Measurements from ENCODE around the gene PPP1R9A. TPM values are rescaled to one million over a fixed set of nuclear protein-coding genes. Genes with fewer than 3 reads are reported as not detected.

PPP1R9A gene
- total RNA-seq, 2 donors from 2014 or later: 22.5 to 27.7 TPM

DNA sequence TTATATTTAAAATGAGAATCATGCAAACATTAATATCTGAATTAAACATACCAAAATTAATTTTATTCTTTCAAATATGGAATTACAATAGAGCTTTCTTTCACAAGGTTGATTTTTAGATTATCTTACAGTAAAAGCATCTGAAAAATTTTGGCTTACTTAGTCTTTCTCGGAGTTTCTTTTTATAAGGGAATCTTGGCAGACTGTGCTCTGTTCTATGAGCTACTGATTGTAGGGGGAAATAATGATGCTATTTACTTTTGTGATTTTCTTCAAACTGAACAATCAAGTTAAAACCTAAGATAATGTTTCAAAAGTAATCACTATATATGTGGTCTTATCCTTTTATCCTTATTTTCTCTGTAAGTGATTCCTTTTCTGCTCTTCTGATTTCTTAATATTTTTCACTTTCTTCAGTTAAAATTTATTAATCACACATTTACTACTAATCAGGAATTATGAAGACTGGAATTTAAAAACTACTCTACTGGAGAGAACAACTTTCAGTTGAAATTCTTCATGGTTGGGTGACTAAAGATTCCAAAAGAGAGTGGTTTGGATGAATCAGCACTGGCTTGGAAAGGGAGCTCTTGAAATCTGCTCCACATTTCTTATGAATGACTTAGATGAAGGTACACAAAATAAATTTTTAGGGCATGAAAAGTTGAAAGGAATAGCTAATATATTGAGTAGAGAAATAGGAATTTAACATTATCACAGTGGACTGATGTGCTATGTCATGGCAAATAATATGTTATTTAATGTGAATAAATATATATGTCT is 103.9 kb downstream of the PPP1R9A start:
- intact Hi-C loops (cut with DNase I): no loop called here
- DNase-seq (no peak), ATAC-seq (peak in 1 of 2 donors; percentile 77)

GRCh38 chr7:95011995-95012394 is 104.6 kb downstream of the PPP1R9A start:
- DNase-seq (no peak), ATAC-seq (no peak)
- intact Hi-C loops (cut with DNase I): no loop called here

- intact Hi-C loops (cut with DNase I): no loop called here
- DNase-seq: no peak
- ATAC-seq: no peak
These were observed 110.6 kb downstream of the PPP1R9A start for GRCh38 chr7:95018021-95018420.

DNA sequence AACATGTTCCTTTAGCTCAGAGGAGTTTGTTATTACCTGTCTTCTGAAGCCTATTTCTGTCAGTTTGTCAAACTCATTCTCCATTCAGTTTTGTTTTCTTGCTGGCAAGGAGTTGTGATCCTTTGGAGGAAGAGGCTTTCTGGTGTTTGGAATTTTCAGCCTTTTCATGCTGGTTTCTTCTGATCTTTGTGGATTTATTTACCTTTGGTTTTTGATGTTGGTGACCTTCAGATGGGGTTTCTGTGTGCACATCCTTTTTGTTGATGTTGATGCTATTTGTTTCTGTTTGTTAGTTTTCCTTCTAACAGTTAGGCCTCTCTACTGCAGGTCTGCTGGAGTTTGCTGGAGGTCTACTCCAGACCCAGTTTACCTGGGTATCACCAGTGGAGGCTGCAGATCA is 118.6 kb downstream of the PPP1R9A start:
- intact Hi-C loops (cut with DNase I): no loop called here

GRCh38 chr7:95026421-95027072 is 119.2 kb downstream of the PPP1R9A start:
- no peak for DNase-seq

More for the DNA sequence above, 118.6 kb downstream of the PPP1R9A start:
- DNase-seq: no peak
- no peak for ATAC-seq

GRCh38 chr7:95027234-95027872 is 120.0 kb downstream of the PPP1R9A start:
- no peak for ATAC-seq
- no peak for DNase-seq
- intact Hi-C loops (cut with DNase I): no loop called here

More at GRCh38 chr7:95026421-95027072, 119.2 kb downstream of the PPP1R9A start:
- intact Hi-C loops (cut with DNase I): no loop called here
- ATAC-seq: no peak

- DNase-seq (no peak), ATAC-seq (no peak)
- intact Hi-C loops (cut with DNase I): no loop called here
These were observed 121.3 kb downstream of the PPP1R9A start for GRCh38 chr7:95028683-95029082.

GRCh38 chr7:95035295-95035694 is 127.9 kb downstream of the PPP1R9A start:
- intact Hi-C loops (cut with DNase I): no loop called here
- DNase-seq (no peak), ATAC-seq (no peak)

GRCh38 chr7:95041031-95041430 is 133.6 kb downstream of the PPP1R9A start:
- DNase-seq (no peak), ATAC-seq (no peak)
- intact Hi-C loops (cut with DNase I): no loop called here

- ATAC-seq (peak in 1 of 2 donors; percentile 65), DNase-seq (no peak)
- intact Hi-C loops (cut with DNase I): no loop called here
These were observed 138.0 kb downstream of the PPP1R9A start for GRCh38 chr7:95045236-95045923.

- ATAC-seq (peak; percentile 57 to 72), DNase-seq (no peak)
- intact Hi-C loops (cut with DNase I): no loop called here
These were observed 139.3 kb downstream of the PPP1R9A start for GRCh38 chr7:95046494-95047240.

DNA sequence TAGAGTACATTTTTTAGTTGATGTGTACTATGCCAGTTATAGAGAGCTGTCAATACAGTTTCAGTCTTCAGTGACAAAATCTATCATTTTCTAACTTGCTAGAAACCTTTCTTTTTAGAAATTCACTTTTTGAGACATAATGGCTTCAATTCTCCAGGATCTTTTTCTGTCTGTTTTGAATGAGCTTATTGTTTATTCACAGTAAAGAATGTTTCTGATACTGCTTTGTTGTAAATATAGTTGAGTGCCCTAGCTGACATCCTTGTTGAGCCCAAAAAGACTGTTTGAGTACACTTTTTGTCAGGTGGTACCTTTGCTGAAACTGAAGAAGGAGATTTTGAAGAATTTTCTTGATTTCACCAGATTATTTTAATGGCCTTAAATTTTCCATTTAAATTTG is 139.9 kb downstream of the PPP1R9A start:
- no peak for DNase-seq
- intact Hi-C loops (cut with DNase I): no loop called here
- no peak for ATAC-seq

- DNase-seq (no peak), ATAC-seq (no peak)
- intact Hi-C loops (cut with DNase I): no loop called here
These were observed 145.2 kb downstream of the PPP1R9A start for GRCh38 chr7:95052566-95053094.

- no peak for ATAC-seq
- intact Hi-C loops (cut with DNase I): no loop called here
- no peak for DNase-seq
These were observed 147.0 kb downstream of the PPP1R9A start for GRCh38 chr7:95054386-95054785.

DNA sequence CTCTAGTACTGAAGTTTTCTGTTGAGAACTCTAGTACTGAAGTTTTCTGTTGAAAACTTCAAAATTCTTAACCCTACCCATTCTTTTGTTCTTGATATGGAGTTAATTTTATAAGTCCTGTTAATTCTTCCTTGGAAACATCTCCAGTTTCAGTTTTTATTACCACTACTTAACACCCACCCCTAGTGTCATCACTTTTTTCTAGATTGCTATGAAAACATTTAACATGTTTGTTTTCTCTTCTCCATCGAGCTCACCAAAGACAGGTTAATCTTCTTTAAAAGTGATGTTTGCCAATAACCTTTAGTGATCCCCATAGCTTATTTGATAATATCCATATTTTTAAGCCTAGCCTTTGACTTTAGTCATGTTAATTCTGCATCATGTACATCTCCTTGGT is 147.9 kb downstream of the PPP1R9A start:
- no peak for ATAC-seq
- no peak for DNase-seq
- intact Hi-C loops (cut with DNase I): no loop called here

DNA sequence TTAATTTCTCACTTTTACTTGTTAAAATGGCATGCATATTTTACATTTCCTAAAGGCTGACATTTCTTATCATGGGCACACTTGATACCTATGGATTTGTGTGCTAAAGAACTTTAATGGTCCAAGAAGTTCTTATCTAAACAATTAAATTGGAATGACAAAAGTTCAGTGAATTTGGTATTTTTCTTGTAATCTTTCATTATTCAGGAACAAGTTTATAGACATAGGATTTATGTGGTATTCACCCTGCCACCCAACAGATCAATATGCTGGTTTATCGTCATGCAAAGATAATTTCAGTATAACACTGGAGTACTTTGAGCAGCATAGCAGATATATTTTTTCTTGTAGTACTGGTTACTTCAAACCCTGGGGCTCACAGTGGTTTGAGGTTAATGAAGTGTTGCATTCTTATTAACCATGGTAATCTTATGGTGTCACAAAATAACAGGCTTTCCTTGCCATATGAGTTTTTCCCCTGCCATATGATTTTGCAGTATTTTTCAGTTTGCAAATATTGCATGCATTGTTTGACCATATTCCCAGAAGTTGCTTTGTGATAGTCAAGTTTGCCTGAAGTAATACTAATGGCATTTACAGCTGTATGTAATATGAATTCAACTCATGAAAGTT is 148.8 kb downstream of the PPP1R9A start:
- intact Hi-C loops (cut with DNase I): no loop called here
- DNase-seq: no peak
- ATAC-seq: no peak

DNA sequence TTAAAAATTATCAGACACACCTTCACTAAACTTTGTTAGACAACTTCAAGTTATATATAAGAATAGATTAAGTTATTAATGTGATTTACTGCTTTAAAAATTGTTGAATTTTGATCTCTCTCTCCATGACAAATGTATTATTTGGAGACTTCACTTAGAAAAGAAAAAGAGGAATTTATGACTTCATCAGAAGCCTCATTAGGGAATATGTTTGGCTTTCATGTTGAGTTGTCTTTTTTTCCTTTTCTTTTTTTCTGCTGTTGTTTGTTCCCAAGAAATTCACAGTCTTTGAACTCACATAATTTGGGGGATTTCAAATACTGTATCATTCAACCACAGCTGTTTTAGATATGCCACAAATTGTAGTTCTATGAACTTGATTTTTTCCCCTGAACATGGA is 149.5 kb downstream of the PPP1R9A start:
- DNase-seq: no peak
- intact Hi-C loops (cut with DNase I): no loop called here
- no peak for ATAC-seq

DNA sequence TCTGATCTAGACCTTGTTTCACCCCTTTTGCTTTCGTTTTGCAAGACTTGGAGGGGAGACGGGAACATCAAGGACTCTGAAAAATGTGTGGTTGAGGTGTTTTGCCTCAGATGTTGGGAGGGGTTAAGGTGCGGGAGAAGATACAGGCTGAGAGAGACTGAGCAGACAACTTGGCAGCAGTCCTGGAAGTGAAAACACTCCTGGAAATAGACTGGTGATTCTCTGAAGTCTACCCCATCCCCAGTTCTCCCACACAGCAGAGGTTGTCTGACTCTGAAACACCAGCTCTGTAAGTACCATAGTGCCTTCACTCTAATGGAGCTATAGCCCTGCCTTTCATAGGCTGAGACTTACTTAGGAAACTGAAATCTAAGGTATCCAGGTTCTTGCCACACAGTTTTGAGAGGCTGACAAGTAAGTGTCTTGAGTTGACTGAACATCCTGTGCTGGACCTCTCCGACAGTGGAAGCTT is 152.5 kb downstream of the PPP1R9A start:
- ATAC-seq: peak; percentile 87 to 96
- intact Hi-C loops (cut with DNase I): no loop called here
- no peak for DNase-seq
